Measurements from ENCODE around the gene PPP2R5C. TPM values are rescaled to one million over a fixed set of nuclear protein-coding genes. Genes with fewer than 3 reads are reported as not detected.
A peak's percentile ranks its signal among the peaks of the same experiment; 100 is the strongest.

Gene PPP2R5C
- total RNA-seq, 4 donors from 2014 or later = 66.2 to 211 (median 116) TPM

DNA sequence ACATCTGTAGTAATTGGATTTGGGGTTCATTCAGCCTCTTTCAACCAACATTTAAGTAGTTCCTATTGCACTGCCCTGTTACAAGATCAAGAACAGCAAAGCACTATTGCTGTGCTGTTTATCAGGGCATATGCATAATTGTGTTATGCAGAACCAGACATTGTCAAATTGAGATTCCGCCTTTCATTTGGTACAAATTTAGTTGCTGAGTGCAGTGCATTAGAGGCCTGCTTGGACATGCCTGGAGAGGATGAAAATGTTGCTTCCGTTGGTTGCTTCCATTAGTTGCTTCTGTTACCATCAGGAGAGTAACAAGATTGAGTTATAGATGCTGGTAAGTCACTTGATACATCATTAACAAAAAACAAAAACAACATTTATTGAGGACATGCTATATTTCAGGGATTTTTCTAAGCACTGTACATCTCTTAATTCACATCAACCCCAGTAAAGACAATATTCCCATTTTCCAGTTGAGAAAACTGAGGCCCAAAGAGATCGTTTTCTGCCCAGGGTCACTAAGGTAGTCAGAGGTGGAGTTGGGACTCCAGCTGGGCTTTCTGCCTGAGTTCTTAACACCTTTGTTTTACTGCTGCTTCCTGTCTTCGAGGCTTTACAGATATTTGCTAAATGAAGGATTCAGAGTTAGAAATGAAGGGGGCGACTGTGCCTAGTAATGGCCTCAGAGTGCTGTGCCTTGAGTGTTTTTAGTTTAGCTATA, 79.3 kb downstream of the PPP2R5C start:
- in situ Hi-C loops (cut with MboI; ENCODE audit: low pct_ligation_motif_present in 1 of 4, low pct_unique_long_range_greater_than_20kb in 1 of 4, low sequenced_read_pairs in 3 of 4) (loop anchor here in 1 of 4 donors (10.0 kb wide), 1 partner anchor 66 kb away; no protein-coding TSS in a partner anchor), intact Hi-C loops (cut with DNase I; ENCODE audit: low total_unique reads) (loop anchor here (10.0 kb wide), 1 partner anchor 66 kb away; no protein-coding TSS in a partner anchor)
- Histone ChIP-seq H3K4me3 (no peak overlapping the region), H3K27ac (no peak overlapping the region), H3K27me3 (no peaks in the 10 kb centered on the region), H3K9me3 (no peaks in the 10 kb centered on the region), H3K4me1 (peaks cover 7 to 41% (median 14%) of the 10 kb centered on the region in 4 donors), H3K36me3 (no peaks in the 10 kb centered on the region)
- no peak for DNase-seq
- no peak for TF ChIP-seq POLR2AphosphoS5 (IDR thresholded peaks at IDR 0.05)
- TF ChIP-seq EP300 (IDR thresholded peaks at IDR 0.05; ENCODE audit: low read depth) = no peak
- TF ChIP-seq, protein P1, sequence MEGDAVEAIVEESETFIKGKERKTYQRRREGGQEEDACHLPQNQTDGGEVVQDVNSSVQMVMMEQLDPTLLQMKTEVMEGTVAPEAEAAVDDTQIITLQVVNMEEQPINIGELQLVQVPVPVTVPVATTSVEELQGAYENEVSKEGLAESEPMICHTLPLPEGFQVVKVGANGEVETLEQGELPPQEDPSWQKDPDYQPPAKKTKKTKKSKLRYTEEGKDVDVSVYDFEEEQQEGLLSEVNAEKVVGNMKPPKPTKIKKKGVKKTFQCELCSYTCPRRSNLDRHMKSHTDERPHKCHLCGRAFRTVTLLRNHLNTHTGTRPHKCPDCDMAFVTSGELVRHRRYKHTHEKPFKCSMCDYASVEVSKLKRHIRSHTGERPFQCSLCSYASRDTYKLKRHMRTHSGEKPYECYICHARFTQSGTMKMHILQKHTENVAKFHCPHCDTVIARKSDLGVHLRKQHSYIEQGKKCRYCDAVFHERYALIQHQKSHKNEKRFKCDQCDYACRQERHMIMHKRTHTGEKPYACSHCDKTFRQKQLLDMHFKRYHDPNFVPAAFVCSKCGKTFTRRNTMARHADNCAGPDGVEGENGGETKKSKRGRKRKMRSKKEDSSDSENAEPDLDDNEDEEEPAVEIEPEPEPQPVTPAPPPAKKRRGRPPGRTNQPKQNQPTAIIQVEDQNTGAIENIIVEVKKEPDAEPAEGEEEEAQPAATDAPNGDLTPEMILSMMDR (IDR thresholded peaks at IDR 0.05) = no peak
- TF ChIP-seq POLR2A (IDR thresholded peaks at IDR 0.05) = no peak
- WGBS, 2 donors (ENCODE audit: low coverage in 1 of 2) = 57 to 74% methylated on average over 2 to 5 of the region's 5 CpGs

DNA sequence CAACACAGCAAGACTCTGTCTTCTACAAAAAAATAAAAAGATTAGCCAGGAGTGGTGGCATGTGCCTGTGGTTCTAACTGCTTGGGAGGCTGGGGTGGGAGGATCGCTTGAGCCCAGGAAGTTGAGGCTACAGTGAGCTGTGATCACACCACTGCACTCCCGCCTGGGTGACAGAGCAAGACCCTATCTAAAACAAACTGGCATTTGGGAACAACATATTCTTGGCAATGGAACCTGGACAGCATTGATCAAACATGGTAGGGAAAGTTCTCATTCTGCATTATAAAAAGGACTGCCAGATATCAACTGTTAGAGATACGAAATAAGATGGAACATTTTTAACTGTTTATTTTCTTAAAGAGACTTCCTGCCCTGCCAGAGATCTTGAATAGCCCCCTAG, 81.5 kb downstream of the PPP2R5C start:
- TF ChIP-seq POLR2A (IDR thresholded peaks at IDR 0.05) = no peak
- TF ChIP-seq EP300 (IDR thresholded peaks at IDR 0.05; ENCODE audit: low read depth) = no peak
- TF ChIP-seq POLR2AphosphoS5 (IDR thresholded peaks at IDR 0.05) = no peak
- TF ChIP-seq, protein P1 (IDR thresholded peaks at IDR 0.05) = no peak
- Histone ChIP-seq H3K27ac (no peak overlapping the region), H3K27me3 (no peaks in the 10 kb centered on the region), H3K4me3 (no peak overlapping the region), H3K4me1 (peaks cover 0 to 23% (median 11%) of the 10 kb centered on the region in 4 donors), H3K36me3 (no peaks in the 10 kb centered on the region), H3K9me3 (no peaks in the 10 kb centered on the region)
- no peak for DNase-seq
- 71 to 80% methylated on average over 1 to 3 of the region's 3 CpGs for WGBS, 2 donors (ENCODE audit: low coverage in 1 of 2)
- in situ Hi-C loops (cut with MboI; ENCODE audit: low pct_ligation_motif_present in 1 of 4, low pct_unique_long_range_greater_than_20kb in 1 of 4, low sequenced_read_pairs in 3 of 4) (loop anchor here in 1 of 4 donors (10.0 kb wide), 1 partner anchor 68 kb away; no protein-coding TSS in a partner anchor), intact Hi-C loops (cut with DNase I; ENCODE audit: low total_unique reads) (loop anchor here (10.0 kb wide), 1 partner anchor 68 kb away; no protein-coding TSS in a partner anchor)

GRCh38 chr14:101843665-101844064, 82.2 kb downstream of the PPP2R5C start:
- TF ChIP-seq EP300 (IDR thresholded peaks at IDR 0.05; ENCODE audit: low read depth) (no peak), POLR2AphosphoS5 (IDR thresholded peaks at IDR 0.05) (no peak), POLR2A (IDR thresholded peaks at IDR 0.05) (no peak)
- TF ChIP-seq, protein P1 (IDR thresholded peaks at IDR 0.05) = peak in 4 of 5 experiments; percentile 12 to 47 (median 26)
- H3K27me3 ChIP-seq = no peaks in the 10 kb centered on the region
- H3K4me3 ChIP-seq = no peak overlapping the region
- in situ Hi-C loops (cut with MboI; ENCODE audit: low pct_ligation_motif_present in 1 of 4, low pct_unique_long_range_greater_than_20kb in 1 of 4, low sequenced_read_pairs in 3 of 4) = loop anchor here in 1 of 4 donors (10.0 kb wide), 1 partner anchor 69 kb away; no protein-coding TSS in a partner anchor
- intact Hi-C loops (cut with DNase I; ENCODE audit: low total_unique reads) = loop anchor here (10.0 kb wide), 1 partner anchor 69 kb away; no protein-coding TSS in a partner anchor
- peak; percentile 44 for DNase-seq
- H3K27ac ChIP-seq = no peak overlapping the region
- no peaks in the 10 kb centered on the region for H3K9me3 ChIP-seq
- H3K36me3 ChIP-seq = no peaks in the 10 kb centered on the region
- H3K4me1 ChIP-seq = peaks cover 2 to 18% (median 8%) of the 10 kb centered on the region in 4 donors
- WGBS, 2 donors (ENCODE audit: low coverage in 1 of 2) = 72 to 76% methylated on average over 7 of the region's 7 CpGs

GRCh38 chr14:101844219-101844618, 82.7 kb downstream of the PPP2R5C start:
- WGBS, 2 donors (ENCODE audit: low coverage in 1 of 2) = 67 to 75% methylated on average over 3 to 19 of the region's 19 CpGs
- Histone ChIP-seq H3K27me3 (no peaks in the 10 kb centered on the region), H3K4me1 (peaks cover 7 to 20% (median 9%) of the 10 kb centered on the region in 4 donors), H3K27ac (no peak overlapping the region), H3K36me3 (no peaks in the 10 kb centered on the region), H3K9me3 (no peaks in the 10 kb centered on the region), H3K4me3 (no peak overlapping the region)
- intact Hi-C loops (cut with DNase I; ENCODE audit: low total_unique reads) (loop anchor here (10.0 kb wide), 1 partner anchor 69 kb away; no protein-coding TSS in a partner anchor), in situ Hi-C loops (cut with MboI; ENCODE audit: low pct_ligation_motif_present in 1 of 4, low pct_unique_long_range_greater_than_20kb in 1 of 4, low sequenced_read_pairs in 3 of 4) (loop anchor here in 1 of 4 donors (10.0 kb wide), 1 partner anchor 69 kb away; no protein-coding TSS in a partner anchor)
- DNase-seq = no peak
- no peak for TF ChIP-seq EP300 (IDR thresholded peaks at IDR 0.05; ENCODE audit: low read depth)
- no peak for TF ChIP-seq POLR2A (IDR thresholded peaks at IDR 0.05)
- TF ChIP-seq, protein P1 (IDR thresholded peaks at IDR 0.05) = no peak
- no peak for TF ChIP-seq POLR2AphosphoS5 (IDR thresholded peaks at IDR 0.05)

Data from transverse colon (tissue), 4 donors.